DOHH2 (cell line): ENCODE results near the gene SRD5A1.
"Not testable (repeated sequence)": the region's sequence is repeated elsewhere in the genome, so short reads cannot be mapped to it uniquely, and the experiment has no call there.

Experiments
- H3F3A ChIP-seq: fragments of 200-600 bp; sonication (generic), shearing (Covaris generic); 2 replicates; pipeline ENCODE4 v1.6.0; 2016; ENCODE audit warnings: antibody characterized with exemption, mild to moderate bottlenecking; ENCODE audit not compliant: control insufficient read depth, insufficient read depth
- H3K27ac ChIP-seq: fragments of 200-600 bp; sonication (generic); 2 replicates; pipeline ENCODE4 v1.5.1; 2014; ENCODE audit warnings: low read depth, mild to moderate bottlenecking, low read length, moderate library complexity
- H3K27me3 ChIP-seq: fragments of 200-600 bp; sonication (generic); 2 replicates; pipeline ENCODE4 v1.6.1; 2014; ENCODE audit warnings: mild to moderate bottlenecking, low read length, mixed read lengths; ENCODE audit not compliant: control insufficient read depth
- H3K36me3 ChIP-seq: fragments of 200-600 bp; sonication (generic); 2 replicates; pipeline ENCODE4 v1.6.1; 2014; ENCODE audit warnings: mild to moderate bottlenecking, low read length, moderate library complexity, mixed read lengths; ENCODE audit not compliant: control insufficient read depth
- H3K4me1 ChIP-seq: fragments of 200-600 bp; sonication (generic); 2 replicates; pipeline ENCODE4 v1.6.1; 2014; ENCODE audit warnings: mild to moderate bottlenecking, low read length, mixed read lengths; ENCODE audit not compliant: control insufficient read depth
- H3K4me2 ChIP-seq: fragments of 200-600 bp; sonication (generic); 2 replicates; pipeline ENCODE4 v1.6.0; 2014; ENCODE audit warnings: mild to moderate bottlenecking, low read length, moderate library complexity
- H3K4me3 ChIP-seq: fragments of 200-600 bp; sonication (generic); 2 replicates; pipeline ENCODE4 v1.5.1; 2014; ENCODE audit warnings: mild to moderate bottlenecking, low read length, mixed read lengths
- H3K79me2 ChIP-seq: fragments of 200-600 bp; sonication (generic); 2 replicates; pipeline ENCODE4 v1.6.1; 2014; ENCODE audit warnings: mild to moderate bottlenecking, low read length, mixed read lengths; ENCODE audit not compliant: control insufficient read depth
- H3K9me2 ChIP-seq: fragments of 200-600 bp; sonication (generic); replicated peaks from 2 replicates; pipeline ENCODE4 v1.6.1; 2014; ENCODE audit warnings: mild to moderate bottlenecking, low read length, mixed read lengths; ENCODE audit not compliant: control insufficient read depth
- H3K9me3 ChIP-seq: fragments of 200-600 bp; sonication (generic); 2 replicates; pipeline ENCODE4 v1.6.1; 2014; ENCODE audit warnings: antibody characterized with exemption, low read length, mixed read lengths; ENCODE audit not compliant: control insufficient read depth, insufficient read depth
- H4K20me1 ChIP-seq: fragments of 200-600 bp; sonication (generic); 2 replicates; pipeline ENCODE4 v1.6.0; 2014; ENCODE audit warnings: low read depth, mild to moderate bottlenecking, antibody characterized with exemption, low read length, moderate library complexity; ENCODE audit not compliant: control insufficient read depth, insufficient read depth
- EZH2phosphoT487 ChIP-seq: fragments of 200-600 bp; sonication (generic); IDR thresholded peaks from 2 replicates; pipeline ENCODE4 v1.6.1; 2017; ENCODE audit warnings: borderline replicate concordance, mild to moderate bottlenecking, antibody characterized with exemption, low read length, moderate library complexity, mixed read lengths
- TF ChIP-seq, protein P1 (sequence below): fragments of 200-600 bp; sonication (generic); IDR thresholded peaks from one replicate; pipeline ENCODE4 v1.5.1; 2014; ENCODE audit warnings: antibody characterized with exemption, mild to moderate bottlenecking, low read depth, low read length; ENCODE audit not compliant: poor library complexity, severe bottlenecking

SRD5A1 gene

GRCh38 chr5:6666762-6667161 is 33.5 kb downstream of the SRD5A1 start:
- TF ChIP-seq, protein P1, sequence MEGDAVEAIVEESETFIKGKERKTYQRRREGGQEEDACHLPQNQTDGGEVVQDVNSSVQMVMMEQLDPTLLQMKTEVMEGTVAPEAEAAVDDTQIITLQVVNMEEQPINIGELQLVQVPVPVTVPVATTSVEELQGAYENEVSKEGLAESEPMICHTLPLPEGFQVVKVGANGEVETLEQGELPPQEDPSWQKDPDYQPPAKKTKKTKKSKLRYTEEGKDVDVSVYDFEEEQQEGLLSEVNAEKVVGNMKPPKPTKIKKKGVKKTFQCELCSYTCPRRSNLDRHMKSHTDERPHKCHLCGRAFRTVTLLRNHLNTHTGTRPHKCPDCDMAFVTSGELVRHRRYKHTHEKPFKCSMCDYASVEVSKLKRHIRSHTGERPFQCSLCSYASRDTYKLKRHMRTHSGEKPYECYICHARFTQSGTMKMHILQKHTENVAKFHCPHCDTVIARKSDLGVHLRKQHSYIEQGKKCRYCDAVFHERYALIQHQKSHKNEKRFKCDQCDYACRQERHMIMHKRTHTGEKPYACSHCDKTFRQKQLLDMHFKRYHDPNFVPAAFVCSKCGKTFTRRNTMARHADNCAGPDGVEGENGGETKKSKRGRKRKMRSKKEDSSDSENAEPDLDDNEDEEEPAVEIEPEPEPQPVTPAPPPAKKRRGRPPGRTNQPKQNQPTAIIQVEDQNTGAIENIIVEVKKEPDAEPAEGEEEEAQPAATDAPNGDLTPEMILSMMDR = no peak
- no peak for TF ChIP-seq EZH2phosphoT487
- Histone ChIP-seq H3K4me3 (no peak overlapping the region), H3K4me2 (no peak overlapping the region), H3K79me2 (no peaks in the 10 kb centered on the region), H3K36me3 (no peaks in the 10 kb centered on the region; the same call in 1 of the 2 replicates), H3K9me2 (no peaks in the 10 kb centered on the region), H3K27ac (no peak overlapping the region), H4K20me1 (no peaks in the 10 kb centered on the region), H3K27me3 (no peaks in the 10 kb centered on the region), H3F3A (no peaks in the 10 kb centered on the region), H3K9me3 (no peaks in the 10 kb centered on the region), H3K4me1 (no peaks in the 10 kb centered on the region)

DNA sequence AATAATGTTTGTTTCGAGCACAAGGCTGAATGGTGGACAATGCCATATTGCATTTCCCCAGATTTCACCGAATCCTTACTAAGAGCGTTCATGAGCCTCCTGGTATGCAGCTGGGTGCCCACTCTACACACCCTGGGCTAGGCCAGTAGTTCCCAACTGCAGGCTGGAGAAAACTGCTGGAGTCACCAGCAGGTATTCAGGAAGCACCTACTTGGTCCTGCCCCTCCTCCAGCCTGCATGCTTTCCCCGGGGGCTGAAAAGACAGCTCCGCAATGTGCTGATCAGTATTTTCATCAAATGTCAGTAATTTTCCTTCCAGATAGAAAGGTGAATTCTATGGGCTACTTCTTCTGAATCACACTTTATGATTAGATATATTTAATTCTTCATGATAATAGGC is 34.4 kb downstream of the SRD5A1 start:
- no peaks in the 10 kb centered on the region for H3K9me3 ChIP-seq
- H3K27me3 ChIP-seq = no peaks in the 10 kb centered on the region
- no peaks in the 10 kb centered on the region for H3K4me1 ChIP-seq
- H3K36me3 ChIP-seq = no peaks in the 10 kb centered on the region; the same call in 1 of the 2 replicates
- TF ChIP-seq EZH2phosphoT487 = no peak
- TF ChIP-seq, protein P1 = no peak
- H4K20me1 ChIP-seq = no peaks in the 10 kb centered on the region
- H3K4me2 ChIP-seq = no peak overlapping the region
- H3F3A ChIP-seq = no peaks in the 10 kb centered on the region
- H3K9me2 ChIP-seq = no peaks in the 10 kb centered on the region
- no peak overlapping the region for H3K4me3 ChIP-seq
- H3K79me2 ChIP-seq = no peaks in the 10 kb centered on the region
- no peak overlapping the region for H3K27ac ChIP-seq

DNA sequence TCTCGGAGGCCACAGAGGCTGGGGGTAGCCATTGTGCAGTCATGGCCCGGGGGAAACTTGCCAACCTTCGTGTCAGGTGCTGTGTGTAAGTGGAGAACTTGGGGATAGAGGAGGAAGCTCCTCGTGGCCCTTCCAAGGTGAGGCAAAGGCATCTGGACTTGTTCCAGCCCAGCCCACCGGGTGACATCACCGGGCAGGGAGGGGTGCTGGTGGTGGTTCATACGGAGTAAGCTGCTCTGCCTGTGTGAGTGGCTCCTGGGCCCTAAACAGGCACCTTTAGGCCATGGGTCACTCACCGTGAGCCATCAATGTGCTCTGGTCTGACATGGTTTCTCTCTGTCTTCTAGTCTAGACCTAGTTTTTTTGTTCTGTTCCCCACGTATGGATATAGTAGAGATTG is 35.5 kb downstream of the SRD5A1 start:
- not testable (repeated sequence) for H4K20me1 ChIP-seq, H3K9me2 ChIP-seq, H3K27ac ChIP-seq, H3F3A ChIP-seq, H3K9me3 ChIP-seq, H3K79me2 ChIP-seq, H3K4me2 ChIP-seq, H3K4me1 ChIP-seq, H3K27me3 ChIP-seq, H3K36me3 ChIP-seq, H3K4me3 ChIP-seq

- H3K79me2 ChIP-seq = no peaks in the 10 kb centered on the region
- H3K27ac ChIP-seq = no peak overlapping the region
- H3K9me3 ChIP-seq = no peaks in the 10 kb centered on the region
- no peaks in the 10 kb centered on the region for H3F3A ChIP-seq
- no peak overlapping the region for H3K4me3 ChIP-seq
- H3K4me1 ChIP-seq = no peaks in the 10 kb centered on the region
- H3K9me2 ChIP-seq = no peaks in the 10 kb centered on the region
- no peaks in the 10 kb centered on the region for H4K20me1 ChIP-seq
- no peak overlapping the region for H3K4me2 ChIP-seq
- no peaks in the 10 kb centered on the region for H3K27me3 ChIP-seq
- TF ChIP-seq EZH2phosphoT487 = no peak
- TF ChIP-seq, protein P1 = no peak
- H3K36me3 ChIP-seq = no peaks in the 10 kb centered on the region; the same call in 1 of the 2 replicates
These were observed 39.8 kb downstream of the SRD5A1 start for GRCh38 chr5:6673031-6673430.
